ENCODE data around the gene NAALADL2. TPM values are rescaled to one million over a fixed set of nuclear protein-coding genes. Genes with fewer than 3 reads are reported as not detected.

The NAALADL2 gene
- total and polyA plus RNA-seq, 2 of the 8 experiments (the other 6 are each of a cell fraction or from before 2014, with no cell fraction given), result 0.12 to 0.22 TPM

DNA sequence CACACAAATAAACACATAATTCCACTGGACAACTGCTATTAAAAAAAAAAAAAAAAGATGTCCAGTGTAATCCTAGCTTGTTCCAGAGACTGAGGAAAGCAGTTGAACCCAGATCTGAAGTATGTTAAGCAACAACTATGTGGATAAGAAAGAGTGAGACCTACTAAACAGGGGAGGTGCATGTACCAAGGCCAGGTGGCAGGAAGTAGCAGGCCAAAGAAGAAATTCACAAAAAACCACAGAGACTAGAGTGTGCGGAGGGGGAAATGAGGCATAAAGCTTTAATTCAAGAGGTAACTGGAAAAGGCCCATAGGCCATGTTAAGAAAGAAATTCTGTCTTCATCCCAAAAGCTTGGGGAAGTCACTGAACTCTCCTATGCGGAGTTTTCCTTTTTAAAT lies 490.0 kb downstream of the NAALADL2 start:
- H4K8ac ChIP-seq (ENCODE audit: extremely low read depth, insufficient read depth, low read length), result no peak overlapping the region
- 94% methylated on average over 2 of the region's 2 CpGs; no CpG with 5 or more reads in 1 of the 2 experiments for WGBS, 2 experiments (ENCODE audit: extremely low coverage in 1 of 2, insufficient coverage in 1 of 2, insufficient read length in 1 of 2, insufficient replicate concordance in 2 of 2, low coverage in 1 of 2, low lambda C conversion rate in 2 of 2, missing lambda C conversion rate in 1 of 2)
- CTCF ChIA-PET (ENCODE audit: partially characterized antibody), result no interaction called here
- TF ChIP-seq HDAC6 (IDR thresholded peaks at IDR 0.05; ENCODE audit: low read depth, low read length), result no peak
- TF ChIP-seq POU5F1 (IDR thresholded peaks at IDR 0.05; ENCODE audit: low read depth, low read length), result no peak
- TF ChIP-seq NANOG (IDR thresholded peaks at IDR 0.05; ENCODE audit: insufficient read depth, low read depth, low read length, poor library complexity, severe bottlenecking), result no peak
- TF ChIP-seq, protein P1, sequence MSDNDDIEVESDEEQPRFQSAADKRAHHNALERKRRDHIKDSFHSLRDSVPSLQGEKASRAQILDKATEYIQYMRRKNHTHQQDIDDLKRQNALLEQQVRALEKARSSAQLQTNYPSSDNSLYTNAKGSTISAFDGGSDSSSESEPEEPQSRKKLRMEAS (IDR thresholded peaks at IDR 0.05), result no peak
- TF ChIP-seq, protein P2, sequence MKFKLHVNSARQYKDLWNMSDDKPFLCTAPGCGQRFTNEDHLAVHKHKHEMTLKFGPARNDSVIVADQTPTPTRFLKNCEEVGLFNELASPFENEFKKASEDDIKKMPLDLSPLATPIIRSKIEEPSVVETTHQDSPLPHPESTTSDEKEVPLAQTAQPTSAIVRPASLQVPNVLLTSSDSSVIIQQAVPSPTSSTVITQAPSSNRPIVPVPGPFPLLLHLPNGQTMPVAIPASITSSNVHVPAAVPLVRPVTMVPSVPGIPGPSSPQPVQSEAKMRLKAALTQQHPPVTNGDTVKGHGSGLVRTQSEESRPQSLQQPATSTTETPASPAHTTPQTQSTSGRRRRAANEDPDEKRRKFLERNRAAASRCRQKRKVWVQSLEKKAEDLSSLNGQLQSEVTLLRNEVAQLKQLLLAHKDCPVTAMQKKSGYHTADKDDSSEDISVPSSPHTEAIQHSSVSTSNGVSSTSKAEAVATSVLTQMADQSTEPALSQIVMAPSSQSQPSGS (IDR thresholded peaks at IDR 0.05; ENCODE audit: low read length), result no peak
- TF ChIP-seq ZNF274 (IDR thresholded peaks at IDR 0.05; ENCODE audit: borderline replicate concordance, extremely low read depth, low read length), result no peak
- TF ChIP-seq, protein P3, sequence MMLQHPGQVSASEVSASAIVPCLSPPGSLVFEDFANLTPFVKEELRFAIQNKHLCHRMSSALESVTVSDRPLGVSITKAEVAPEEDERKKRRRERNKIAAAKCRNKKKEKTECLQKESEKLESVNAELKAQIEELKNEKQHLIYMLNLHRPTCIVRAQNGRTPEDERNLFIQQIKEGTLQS (IDR thresholded peaks at IDR 0.05; ENCODE audit: insufficient read depth, low read depth, low read length), result no peak
- no peak for TF ChIP-seq JUND (IDR thresholded peaks at IDR 0.05; ENCODE audit: low read length)
- TF ChIP-seq CHD2 (IDR thresholded peaks at IDR 0.05; ENCODE audit: low read length), result no peak
- TF ChIP-seq SIRT6 (IDR thresholded peaks at IDR 0.05; ENCODE audit: low read length), result no peak
- no peak for TF ChIP-seq SUZ12 (IDR thresholded peaks at IDR 0.05; ENCODE audit: low read length)
- TF ChIP-seq TCF12 (IDR thresholded peaks at IDR 0.05; ENCODE audit: low read depth, low read length), result no peak
- no peak for TF ChIP-seq PHF8 (conservative IDR thresholded peaks at IDR 0.05; ENCODE audit: low read depth, low read length)

More for the DNA sequence above, 490.0 kb downstream of the NAALADL2 start:
- Histone ChIP-seq H3K4me1 (replicated peaks in 1 of 4; ENCODE audit: control insufficient read depth in 3 of 4, insufficient read depth in 4 of 4, low read length in 3 of 4) (no peaks in the 10 kb centered on the region), H2BK120ac (replicated peaks; ENCODE audit: low read depth, low read length) (no peak overlapping the region), H4K5ac (ENCODE audit: insufficient read length, low read depth, low read length) (no peak overlapping the region), H3K79me1 (ENCODE audit: low read depth, low read length) (no peaks in the 10 kb centered on the region), H2BK20ac (ENCODE audit: low read length) (no peak overlapping the region), H3K23ac (ENCODE audit: insufficient read length) (no peak overlapping the region), H3K79me2 (ENCODE audit: control insufficient read depth in 1 of 2, insufficient read depth in 2 of 2, low read length in 2 of 2) (no peaks in the 10 kb centered on the region), H2BK15ac (ENCODE audit: low read length) (no peak overlapping the region), H3K18ac (ENCODE audit: extremely low read depth, low read length) (no peak overlapping the region), H3K9me3 (ENCODE audit: insufficient read depth in 2 of 2, low read depth in 1 of 2, low read length in 1 of 2) (no peaks in the 10 kb centered on the region), H3K36me3 (ENCODE audit: control insufficient read depth in 2 of 4, insufficient read depth in 4 of 4, low read length in 3 of 4) (no peaks in the 10 kb centered on the region), H2BK12ac (ENCODE audit: low read depth, low read length) (no peak overlapping the region), H3K23me2 (ENCODE audit: low read depth, low read length) (no peaks in the 10 kb centered on the region), H3K27me3 (replicated peaks in 1 of 4; ENCODE audit: control insufficient read depth in 3 of 4, extremely low read depth in 1 of 4, insufficient read depth in 3 of 4, low read length in 3 of 4) (no peaks in the 10 kb centered on the region), H3K4me3 (ENCODE audit: extremely low read depth in 1 of 4, insufficient read depth in 2 of 4, low read depth in 3 of 4, low read length in 4 of 4) (no peak overlapping the region), H2BK5ac (ENCODE audit: low read depth, low read length) (no peak overlapping the region), H2AFZ (ENCODE audit: low read length) (no peak overlapping the region), H2AK5ac (ENCODE audit: low read depth, low read length) (no peak overlapping the region), H4K91ac (replicated peaks; ENCODE audit: insufficient read length, low read length) (no peak overlapping the region), H3K4ac (replicated peaks; ENCODE audit: insufficient read length, low read depth, low read length) (no peak overlapping the region), H3K56ac (replicated peaks; ENCODE audit: insufficient read length, low read depth, low read length) (no peak overlapping the region), H3K27ac (ENCODE audit: low read depth, low read length) (no peak overlapping the region), H3K9ac (replicated peaks in 1 of 4; ENCODE audit: extremely low read depth in 1 of 4, low read depth in 3 of 4, low read length in 3 of 4) (no peak overlapping the region), H4K20me1 (replicated peaks in 1 of 2; ENCODE audit: control insufficient read depth in 1 of 2, insufficient read depth in 2 of 2, low read length in 2 of 2) (no peaks in the 10 kb centered on the region), H3K4me2 (ENCODE audit: insufficient read depth in 1 of 2, low read depth in 2 of 2, low read length in 2 of 2) (no peak overlapping the region), H3K14ac (ENCODE audit: insufficient read length) (no peak overlapping the region)
- FAIRE-seq (no peak), DNase-seq (ENCODE audit: low read depth in 1 of 2, low spot score in 2 of 2) (no peak)
- POLR2A ChIA-PET (ENCODE audit: partially characterized antibody), result no interaction called here
